Body of pancreas (tissue), 4 donors: ENCODE data around the gene SNPH. TPM values are rescaled to one million over a fixed set of nuclear protein-coding genes. Genes with fewer than 3 reads are reported as not detected.

Experiments
- ATAC-seq: fragments of 150-250 bp; one replicate; pipeline ENCODE4 v1.9.1; 2016
- DNase-seq, 4 donors: peaks; one replicate each; pipeline ENCODE4 v3.0.0-alpha.2; 2019
- H3K27ac ChIP-seq, 4 donors: fragments of 200-600 bp; sonication (generic); 1 replicate in 3 of 4; 2 replicates in 1 of 4; pipeline versions ENCODE4 v1.5.1 to v1.6.1; 2016 to 2019; ENCODE audit warnings: mild to moderate bottlenecking in 1 of 4, mixed read lengths in 1 of 4, moderate library complexity in 1 of 4
- H3K27me3 ChIP-seq, 2 donors: fragments of 200-600 bp; sonication (generic); one replicate each; pipeline ENCODE4 v1.6.0; 2016; ENCODE audit warnings: mild to moderate bottlenecking in 1 of 2
- H3K36me3 ChIP-seq, 2 donors: fragments of 200-600 bp; sonication (generic); replicated peaks in 1 of 2; 2 replicates each; pipeline ENCODE4 v1.5.1; 2016; ENCODE audit warnings: low read depth in 2 of 2; ENCODE audit not compliant: insufficient read depth in 1 of 2
- H3K4me1 ChIP-seq: fragments of 200-600 bp; sonication (generic); one replicate; pipeline ENCODE4 v1.6.0; 2016
- H3K4me3 ChIP-seq, 2 donors: fragments of 200-600 bp; sonication (generic); 1 replicate in 1 of 2; 2 replicates in 1 of 2; pipeline ENCODE4 v1.5.1; 2016 to 2019
- H3K9me3 ChIP-seq, 3 donors: fragments of 200-600 bp; sonication (generic); 1 replicate in 2 of 3; 2 replicates in 1 of 3; pipeline ENCODE4 v1.5.1; 2016
- POLR2A ChIP-seq, 3 donors: fragments of 450-650 bp; IDR thresholded peaks; one replicate each; pipeline ENCODE4 v1.6.1; 2016; ENCODE audit warnings: antibody characterized with exemption in 3 of 3, mild to moderate bottlenecking in 2 of 3
- WGBS, 2 donors: methylation state at CpG; one replicate each; pipeline ENCODE4 v1.1.5; 2017; 5-methylcytosine and 5-hydroxymethylcytosine counted together
- intact Hi-C: fragments of 100-400 bp; cut with DNase I; formaldehyde crosslinking; loops from one replicate; pipeline ENCODE4 v1.15.1; 2023
- total RNA-seq, 2 donors: library from RNA; depleted of rRNA; stranded (reverse); fragments of >200 nt; gene quantifications; one replicate each; pipeline ENCODE4 v1.1.0, GENCODE V29; 2016
- TF ChIP-seq, protein P1 (sequence below), 7 experiments: fragments of 450-650 bp in 4 of 7; fragments of 200-600 bp in 3 of 7; sonication (generic) in 3 of 7; IDR thresholded peaks; one replicate each; pipeline ENCODE4 v1.5.1; 2016 to 2019; ENCODE audit warnings: antibody characterized with exemption in 7 of 7

Gene SNPH
- total RNA-seq, 2 donors from 2014 or later: 3.3 to 3.4 TPM

DNA sequence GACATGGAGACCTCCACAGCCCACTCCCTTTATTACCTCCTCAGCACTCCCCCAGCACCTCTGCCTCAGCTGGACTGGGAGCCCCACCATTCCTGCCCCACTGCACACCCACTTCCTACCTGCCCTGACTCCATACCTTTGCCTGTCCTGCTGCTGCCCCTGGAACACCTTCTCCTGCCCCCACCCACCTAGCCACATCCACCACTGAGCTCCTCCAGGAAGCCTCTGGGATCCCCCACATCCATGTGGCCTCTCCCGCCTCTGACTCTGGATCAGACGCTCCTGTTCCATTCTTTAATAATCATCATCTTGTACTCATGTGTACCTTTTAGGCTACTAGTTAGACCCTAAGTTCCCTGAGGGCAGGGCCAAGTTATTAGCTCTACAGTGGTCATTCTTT, 65.0 kb downstream of the SNPH start:
- ATAC-seq: no peak
- 94 to 95% methylated on average over 2 of the region's 2 CpGs for WGBS, 2 donors
- Histone ChIP-seq H3K27me3 (no peaks in the 10 kb centered on the region), H3K27ac (peak overlapping the region; percentile 5 to 95 (median 87)), H3K4me3 (no peak overlapping the region), H3K4me1 (peaks cover 55% of the 10 kb centered on the region), H3K9me3 (no peaks in the 10 kb centered on the region), H3K36me3 (no peaks in the 10 kb centered on the region)
- intact Hi-C loops: no loop called here
- DNase-seq: peak in 1 of 4 donors; percentile 10
- TF ChIP-seq, protein P1, sequence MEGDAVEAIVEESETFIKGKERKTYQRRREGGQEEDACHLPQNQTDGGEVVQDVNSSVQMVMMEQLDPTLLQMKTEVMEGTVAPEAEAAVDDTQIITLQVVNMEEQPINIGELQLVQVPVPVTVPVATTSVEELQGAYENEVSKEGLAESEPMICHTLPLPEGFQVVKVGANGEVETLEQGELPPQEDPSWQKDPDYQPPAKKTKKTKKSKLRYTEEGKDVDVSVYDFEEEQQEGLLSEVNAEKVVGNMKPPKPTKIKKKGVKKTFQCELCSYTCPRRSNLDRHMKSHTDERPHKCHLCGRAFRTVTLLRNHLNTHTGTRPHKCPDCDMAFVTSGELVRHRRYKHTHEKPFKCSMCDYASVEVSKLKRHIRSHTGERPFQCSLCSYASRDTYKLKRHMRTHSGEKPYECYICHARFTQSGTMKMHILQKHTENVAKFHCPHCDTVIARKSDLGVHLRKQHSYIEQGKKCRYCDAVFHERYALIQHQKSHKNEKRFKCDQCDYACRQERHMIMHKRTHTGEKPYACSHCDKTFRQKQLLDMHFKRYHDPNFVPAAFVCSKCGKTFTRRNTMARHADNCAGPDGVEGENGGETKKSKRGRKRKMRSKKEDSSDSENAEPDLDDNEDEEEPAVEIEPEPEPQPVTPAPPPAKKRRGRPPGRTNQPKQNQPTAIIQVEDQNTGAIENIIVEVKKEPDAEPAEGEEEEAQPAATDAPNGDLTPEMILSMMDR (IDR thresholded peaks at IDR 0.05): no peak
- TF ChIP-seq POLR2A (IDR thresholded peaks at IDR 0.05): no peak

DNA sequence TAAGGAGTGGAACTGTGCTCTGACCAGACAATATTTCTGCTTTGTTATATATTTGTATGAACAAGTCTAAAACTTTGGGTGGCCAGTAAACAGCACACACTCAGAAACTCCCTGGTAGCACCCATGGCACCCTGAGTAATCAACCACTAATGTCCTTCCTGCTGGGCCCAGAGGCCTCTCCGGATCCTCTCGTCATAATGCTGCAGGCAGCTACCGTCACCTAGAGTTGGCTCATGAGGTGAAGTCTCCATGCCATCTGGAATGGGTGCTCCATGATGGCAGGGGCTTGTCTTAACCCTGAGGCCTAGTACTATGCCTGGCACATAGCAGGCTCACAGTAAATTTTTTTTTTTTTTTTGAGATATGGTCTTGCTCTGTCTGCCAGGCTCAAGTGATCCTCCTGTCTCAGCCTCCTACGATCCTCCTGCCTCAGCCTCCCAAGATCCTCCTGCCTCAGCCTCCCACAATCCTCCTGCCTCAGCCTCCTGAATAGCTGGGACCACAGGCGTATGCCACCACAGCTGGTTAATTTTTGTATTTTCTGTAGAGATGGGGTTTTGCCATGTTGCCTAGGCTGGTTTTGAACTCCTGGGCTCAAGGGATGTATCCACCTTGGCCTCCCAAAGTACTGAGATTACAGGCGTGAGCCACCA, 65.8 kb downstream of the SNPH start:
- Histone ChIP-seq H3K27me3 (no peaks in the 10 kb centered on the region), H3K36me3 (no peaks in the 10 kb centered on the region), H3K4me1 (peaks cover 55% of the 10 kb centered on the region), H3K27ac (no peak overlapping the region), H3K9me3 (no peaks in the 10 kb centered on the region), H3K4me3 (no peak overlapping the region)
- DNase-seq (peak in 1 of 4 donors; percentile 10), ATAC-seq (no peak)
- intact Hi-C loops: no loop called here
- 88 to 92% methylated on average over 6 of the region's 6 CpGs for WGBS, 2 donors
- TF ChIP-seq, protein P1 (IDR thresholded peaks at IDR 0.05): no peak
- TF ChIP-seq POLR2A (IDR thresholded peaks at IDR 0.05): no peak

DNA sequence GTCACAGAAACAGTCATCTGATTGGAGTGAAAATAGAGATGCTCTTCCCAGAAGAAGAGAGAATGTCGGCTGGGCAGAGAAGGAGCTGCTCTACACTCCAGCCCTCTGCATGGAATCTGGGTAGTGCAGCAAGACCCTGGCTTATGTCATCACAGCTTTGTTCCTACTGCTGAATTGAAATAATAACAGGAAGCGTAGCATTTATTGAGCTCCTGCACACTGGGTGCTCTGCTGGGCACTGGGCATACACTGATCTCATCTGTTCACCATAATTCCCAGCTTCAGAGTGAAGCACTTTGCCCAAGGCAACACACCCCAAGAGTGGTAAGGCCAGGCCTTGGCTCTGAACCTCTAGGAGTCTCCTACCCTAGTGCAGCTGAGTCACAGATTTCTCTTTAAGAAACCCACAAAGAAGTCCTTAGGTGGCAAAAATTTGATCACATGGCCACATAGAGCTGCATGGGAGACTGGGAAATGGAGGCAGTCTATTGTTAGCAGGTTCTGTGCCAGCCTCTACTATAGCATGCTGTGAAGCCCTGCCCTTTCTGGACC, 66.7 kb downstream of the SNPH start:
- Histone ChIP-seq H3K27me3 (no peaks in the 10 kb centered on the region), H3K36me3 (no peaks in the 10 kb centered on the region), H3K9me3 (no peaks in the 10 kb centered on the region), H3K27ac (no peak overlapping the region), H3K4me1 (peaks cover 52% of the 10 kb centered on the region), H3K4me3 (no peak overlapping the region)
- ATAC-seq (no peak), DNase-seq (peak in 1 of 4 donors; percentile 6)
- intact Hi-C loops: no loop called here
- 82 to 100% methylated on average over 2 of the region's 2 CpGs for WGBS, 2 donors
- TF ChIP-seq POLR2A (IDR thresholded peaks at IDR 0.05): no peak

DNA sequence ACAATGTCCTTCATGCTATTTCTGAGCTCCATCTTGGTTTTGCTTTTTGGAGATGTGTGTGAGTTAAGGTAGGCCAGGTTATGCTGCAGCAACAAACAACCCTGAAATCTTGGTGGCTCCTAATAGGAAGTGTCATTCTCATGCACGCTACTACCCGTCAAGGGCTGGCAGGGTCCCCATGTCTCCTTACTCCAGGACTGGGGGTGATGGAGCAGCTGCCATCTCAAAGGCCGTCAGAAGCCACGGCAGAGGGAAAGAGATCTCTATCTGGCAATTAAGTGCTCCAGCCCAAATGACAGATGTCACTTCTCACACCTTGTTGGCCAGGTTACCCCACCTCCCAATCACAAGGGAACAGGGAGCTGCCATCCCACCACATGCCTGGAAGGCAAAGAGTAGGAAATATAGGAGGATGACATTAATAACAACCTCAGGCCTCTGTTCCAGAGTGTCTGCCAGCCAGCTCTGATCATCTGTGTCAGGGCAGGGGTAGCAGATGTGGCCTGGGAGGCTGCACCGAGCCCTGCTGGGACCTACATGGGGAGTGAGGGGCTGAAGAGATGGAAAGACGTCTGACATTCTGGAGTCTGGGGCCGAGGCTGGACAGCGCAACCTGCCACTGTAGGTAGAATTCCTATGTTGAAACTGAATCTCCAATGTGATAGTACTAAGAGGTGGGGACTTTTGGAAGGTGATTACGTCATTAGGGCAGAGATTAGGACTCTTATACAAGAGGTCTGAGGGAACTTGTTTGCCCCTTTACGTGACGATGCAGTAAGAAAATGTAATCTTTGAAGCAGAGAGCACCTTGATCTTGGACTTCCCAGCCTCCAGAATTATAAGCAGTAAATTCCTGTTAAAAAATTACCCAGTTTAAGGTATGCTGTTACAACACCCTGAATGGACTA, 67.6 kb downstream of the SNPH start:
- peaks cover 44% of the 10 kb centered on the region for H3K4me1 ChIP-seq

More for the DNA sequence above, 67.6 kb downstream of the SNPH start:
- DNase-seq: peak in 1 of 4 donors; percentile 2
- intact Hi-C loops: no loop called here
- TF ChIP-seq, protein P1 (IDR thresholded peaks at IDR 0.05): no peak
- no peak for TF ChIP-seq POLR2A (IDR thresholded peaks at IDR 0.05)
- Histone ChIP-seq H3K27ac (no peak overlapping the region), H3K4me3 (no peak overlapping the region), H3K9me3 (no peaks in the 10 kb centered on the region), H3K36me3 (no peaks in the 10 kb centered on the region), H3K27me3 (no peaks in the 10 kb centered on the region)
- WGBS, 2 donors: 87 to 88% methylated on average over 9 to 11 of the region's 11 CpGs
- ATAC-seq: no peak
